Keratinocyte (primary cell): ENCODE data around the gene MARCHF11. TPM values are rescaled to one million over a fixed set of nuclear protein-coding genes. Genes with fewer than 3 reads are reported as not detected.

ENCODE experiments used
- DNase-seq: peaks from one replicate; pipeline ENCODE4 v3.0.0-alpha.2; 2011; ENCODE audit warnings: low read depth, missing footprints, low spot score
- FAIRE-seq: peaks from 2 replicates; lab custom pipeline; 2011; peaks lifted over from hg19 to GRCh38; lab: Jason Lieb, UNC
- H2AFZ ChIP-seq: 2 replicates; pipeline ENCODE4 v1.6.0; 2012; ENCODE audit warnings: low read length, control low read depth, inconsistent platforms; ENCODE audit not compliant: control insufficient read depth
- H3K27ac ChIP-seq: 2 replicates; pipeline ENCODE4 v1.5.1; 2011; ENCODE audit warnings: low read length; ENCODE audit not compliant: control insufficient read depth, insufficient read depth
- H3K27me3 ChIP-seq: 3 replicates; pipeline ENCODE4 v1.6.0; 2011; ENCODE audit warnings: low read length; ENCODE audit not compliant: control insufficient read depth, insufficient read depth; ENCODE audit errors: extremely low read depth
- H3K36me3 ChIP-seq, 2 experiments: 2 replicates in 1 of 2; 3 replicates in 1 of 2; pipeline ENCODE4 v1.5.1; 2011; ENCODE audit warnings: low read length in 2 of 2, mild to moderate bottlenecking in 1 of 2; ENCODE audit not compliant: control insufficient read depth in 2 of 2, insufficient read depth in 2 of 2; ENCODE audit errors: extremely low read depth in 1 of 2
- H3K4me1 ChIP-seq: 3 replicates; pipeline ENCODE4 v1.5.1; 2011; ENCODE audit warnings: low read length; ENCODE audit not compliant: control insufficient read depth, insufficient read depth; ENCODE audit errors: extremely low read depth
- H3K4me2 ChIP-seq: 3 replicates; pipeline ENCODE4 v1.6.0; 2011; ENCODE audit warnings: low read depth, low read length; ENCODE audit not compliant: control insufficient read depth, insufficient read depth; ENCODE audit errors: extremely low read depth
- H3K4me3 ChIP-seq, 3 experiments: fragments of 200-600 bp in 1 of 3; sonication (generic) in 1 of 3; 2 replicates in 2 of 3; 3 replicates in 1 of 3; pipeline ENCODE4 v1.5.1; 2011 to 2016; ENCODE audit warnings: low read length in 3 of 3, mild to moderate bottlenecking in 3 of 3, control low read depth in 2 of 3, inconsistent platforms in 1 of 3, low read depth in 1 of 3, mixed read lengths in 1 of 3, mixed run types in 1 of 3, moderate library complexity in 1 of 3; ENCODE audit not compliant: control insufficient read depth in 2 of 3, insufficient read depth in 2 of 3; ENCODE audit errors: extremely low read depth in 1 of 3
- H3K79me2 ChIP-seq: 2 replicates; pipeline ENCODE4 v1.6.0; 2012; ENCODE audit warnings: low read length; ENCODE audit not compliant: control insufficient read depth, insufficient read depth
- H3K9ac ChIP-seq: 3 replicates; pipeline ENCODE4 v1.6.0; 2011; ENCODE audit warnings: low read length; ENCODE audit not compliant: control insufficient read depth, insufficient read depth; ENCODE audit errors: extremely low read depth
- H3K9me1 ChIP-seq: 3 replicates; pipeline ENCODE4 v1.6.0; 2011; ENCODE audit warnings: low read length; ENCODE audit not compliant: control insufficient read depth, insufficient read depth; ENCODE audit errors: extremely low read depth
- H3K9me3 ChIP-seq: 2 replicates; pipeline ENCODE4 v1.5.1; 2012; ENCODE audit warnings: low read depth, low read length; ENCODE audit not compliant: control insufficient read depth
- H4K20me1 ChIP-seq: 3 replicates; pipeline ENCODE4 v1.6.0; 2011; ENCODE audit warnings: low read length; ENCODE audit not compliant: control insufficient read depth, insufficient read depth; ENCODE audit errors: extremely low read depth
- CTCF ChIP-seq, 3 experiments: IDR thresholded peaks in 1 of 3; conservative IDR thresholded peaks in 1 of 3; optimal IDR thresholded peaks in 1 of 3; 2 replicates in 2 of 3; 3 replicates in 1 of 3; pipeline versions ENCODE3 to v1.5.1; 2011; ENCODE audit warnings: low read length in 3 of 3, mild to moderate bottlenecking in 3 of 3, moderate library complexity in 2 of 3, control low read depth in 1 of 3, inconsistent platforms in 1 of 3; ENCODE audit not compliant: insufficient read depth in 2 of 3; ENCODE audit errors: extremely low read depth in 1 of 3
- EZH2 ChIP-seq: IDR thresholded peaks from one replicate; pipeline ENCODE4 v1.6.1; 2012; ENCODE audit warnings: inconsistent platforms, mild to moderate bottlenecking, low read length, moderate library complexity
- dilution Hi-C: fragments of 300-500 bp; cut with MboI; formaldehyde crosslinking; loops from one replicate; pipeline ENCODE4 v1.7.0; 2020; ENCODE audit warnings: low sequenced_read_pairs; ENCODE audit not compliant: extremely low pct_ligation_motif_present
- polyA plus RNA-seq, 5 experiments: library from polyadenylated mRNA; depleted of rRNA in 3 of 5; stranded (reverse) in 3 of 5; stranded (forward) in 1 of 5; unstranded in 1 of 5; fragments of >200 nt; gene quantifications; 1 replicate in 1 of 5; 2 replicates in 3 of 5; 3 replicates in 1 of 5; pipeline versions ENCODE4 v1.2.1 to v1.2.3, GENCODE V29; 2011 to 2012; ENCODE audit warnings: missing spikeins in 2 of 5, low read depth in 1 of 5, low replicate concordance in 1 of 5

The MARCHF11 gene
- polyA plus RNA-seq, 1 donor (not counting 4 experiments of a cell fraction or from before 2014, with no cell fraction given), result 0.16 TPM

GRCh38 chr5:16095612-16096011 is 84.0 kb downstream of the MARCHF11 start:
- DNase-seq (no peak), FAIRE-seq (no peak)
- no peaks in the 10 kb centered on the region for H3K27me3 ChIP-seq
- no peaks in the 10 kb centered on the region for H3K9me3 ChIP-seq
- H3K4me1 ChIP-seq, result no peaks in the 10 kb centered on the region
- no peak overlapping the region for H3K4me3 ChIP-seq
- H3K36me3 ChIP-seq, result no peaks in the 10 kb centered on the region
- no peaks in the 10 kb centered on the region for H3K79me2 ChIP-seq
- H3K4me2 ChIP-seq, result no peak overlapping the region
- peak overlapping the region; percentile 3 for H2AFZ ChIP-seq
- no peak overlapping the region for H3K27ac ChIP-seq
- TF ChIP-seq CTCF (optimal IDR thresholded peaks at IDR 0.05 in 1 of 3, IDR thresholded peaks at IDR 0.05 in 1 of 3, conservative IDR thresholded peaks at IDR 0.05 in 1 of 3; ENCODE audit: extremely low read depth in 1 of 3, insufficient read depth in 2 of 3, low read length in 3 of 3), result no peak
- no peak for TF ChIP-seq EZH2
- no peaks in the 10 kb centered on the region for H4K20me1 ChIP-seq
- no peak overlapping the region for H3K9ac ChIP-seq
- dilution Hi-C loops, result no loop called here
- H3K9me1 ChIP-seq, result no peaks in the 10 kb centered on the region

- Histone ChIP-seq H3K27me3 (no peaks in the 10 kb centered on the region), H3K79me2 (no peaks in the 10 kb centered on the region), H3K4me1 (no peaks in the 10 kb centered on the region), H3K36me3 (no peaks in the 10 kb centered on the region), H3K27ac (no peak overlapping the region), H3K4me3 (no peak overlapping the region), H3K9me3 (no peaks in the 10 kb centered on the region), H3K4me2 (no peak overlapping the region), H3K9me1 (no peaks in the 10 kb centered on the region), H2AFZ (no peak overlapping the region), H3K9ac (no peak overlapping the region), H4K20me1 (no peaks in the 10 kb centered on the region)
- DNase-seq (no peak), FAIRE-seq (no peak)
- no peak for TF ChIP-seq EZH2
- TF ChIP-seq CTCF (optimal IDR thresholded peaks at IDR 0.05 in 1 of 3, IDR thresholded peaks at IDR 0.05 in 1 of 3, conservative IDR thresholded peaks at IDR 0.05 in 1 of 3; ENCODE audit: extremely low read depth in 1 of 3, insufficient read depth in 2 of 3, low read length in 3 of 3), result no peak
- dilution Hi-C loops, result no loop called here
Measured at GRCh38 chr5:16090270-16090669, 89.3 kb downstream of the MARCHF11 start.
